Natural killer cell treated with Interleukin-12 subunit alpha and Interleukin-12 subunit beta and Interleukin-15 and Interleukin-18, amount 100 ng/mL, for 72 hours (primary cell): ENCODE data around the gene RHCG. TPM values are rescaled to one million over a fixed set of nuclear protein-coding genes. Genes with fewer than 3 reads are reported as not detected.
A peak's percentile ranks its signal among the peaks of the same experiment; 100 is the strongest.
"Not testable (repeated sequence)": the region's sequence is repeated elsewhere in the genome, so short reads cannot be mapped to it uniquely, and the experiment has no call there.

Source experiments
- ATAC-seq, 2 donors: fragments of 150-1000 bp; cut with Tn5 transposase in 1 of 2; sonication (Bioruptor Pico), chemical (Tn5 transposase) in 1 of 2; 2 replicates each; pipeline ENCODE4 v1.10.0; 2021
- DNase-seq: peaks from one replicate; pipeline ENCODE4 v3.0.0; 2022; ENCODE audit warnings: low spot score
- H3K27ac Mint-ChIP-seq, 2 donors: 1 replicate in 1 of 2; 2 replicates in 1 of 2; pipeline ENCODE4 v1.8.0; 2022; ENCODE audit warnings: mixed read lengths in 2 of 2, mild to moderate bottlenecking in 1 of 2, moderate library complexity in 1 of 2
- H3K27me3 Mint-ChIP-seq, 2 donors: 1 replicate in 1 of 2; 2 replicates in 1 of 2; pipeline ENCODE4 v1.8.0; 2022; ENCODE audit warnings: mixed read lengths in 2 of 2
- H3K36me3 Mint-ChIP-seq: one replicate; pipeline ENCODE4 v1.8.0; 2022; ENCODE audit warnings: mixed read lengths
- H3K4me1 Mint-ChIP-seq, 2 donors: 1 replicate in 1 of 2; 2 replicates in 1 of 2; pipeline ENCODE4 v1.8.0; 2022; ENCODE audit warnings: low read depth in 2 of 2, mixed read lengths in 2 of 2, mild to moderate bottlenecking in 1 of 2
- H3K4me3 Mint-ChIP-seq: one replicate; pipeline ENCODE4 v1.8.0; 2022; ENCODE audit warnings: mixed read lengths
- H3K9me3 Mint-ChIP-seq: 2 replicates; pipeline ENCODE4 v1.8.0; 2022; ENCODE audit warnings: mixed read lengths
- total RNA-seq, 2 donors: library from RNA; stranded (reverse); gene quantifications; one replicate each; pipeline ENCODE4 v1.2.3, GENCODE V29; 2022

Gene RHCG
- total RNA-seq, 2 donors from 2014 or later, result not detected

DNA sequence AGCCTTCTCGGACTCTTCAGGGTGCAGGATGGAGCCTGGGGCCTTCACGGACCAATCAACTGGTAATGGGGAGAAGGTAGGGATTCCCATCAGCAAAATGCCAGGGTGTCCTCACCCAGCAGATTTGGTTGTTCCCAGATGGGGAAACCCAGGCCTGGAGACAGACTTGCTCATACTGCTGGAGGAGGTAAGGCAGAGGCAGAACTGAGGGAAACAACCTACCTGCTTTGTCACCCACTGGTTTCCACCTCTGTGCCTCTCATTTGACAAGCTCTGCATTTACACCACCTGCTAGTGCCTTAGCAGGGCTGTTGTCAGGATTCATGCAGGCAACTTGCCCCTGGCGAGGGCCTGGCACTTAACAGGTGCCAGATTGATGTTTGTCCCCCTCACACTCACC, 15.9 kb downstream of the RHCG start:
- H3K27ac Mint-ChIP-seq, result no peak overlapping the region
- H3K27me3 Mint-ChIP-seq, result peaks cover 13 to 21% of the 10 kb centered on the region in 2 donors
- no peak overlapping the region for H3K4me3 Mint-ChIP-seq
- no peak for ATAC-seq
- no peaks in the 10 kb centered on the region for H3K4me1 Mint-ChIP-seq
- no peaks in the 10 kb centered on the region for H3K9me3 Mint-ChIP-seq
- DNase-seq, result no peak
- no peaks in the 10 kb centered on the region for H3K36me3 Mint-ChIP-seq

DNA sequence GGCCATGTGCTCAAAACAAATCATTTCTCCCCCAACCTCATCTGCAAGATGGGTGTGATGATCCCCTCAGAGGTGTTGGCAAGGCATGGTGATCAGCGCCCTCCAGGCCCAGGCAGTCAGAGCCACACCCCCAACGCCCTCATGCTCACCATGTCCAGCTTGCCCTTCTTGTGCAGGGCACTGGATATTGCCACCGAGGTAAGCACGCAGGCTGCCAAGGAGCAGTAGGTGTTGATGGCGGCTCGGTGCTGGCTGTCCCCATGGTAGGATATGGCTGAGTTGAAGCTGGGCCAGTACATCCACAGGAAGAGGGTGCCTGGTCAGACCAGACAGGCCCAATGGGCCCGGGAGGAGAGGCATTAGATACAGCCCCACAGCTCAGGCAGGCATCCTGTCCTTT, 17.2 kb downstream of the RHCG start:
- Mint-ChIP-seq H3K36me3 (no peaks in the 10 kb centered on the region), H3K9me3 (peaks cover 8% of the 10 kb centered on the region), H3K27me3 (peaks cover 7 to 16% of the 10 kb centered on the region in 2 donors), H3K4me3 (no peak overlapping the region), H3K4me1 (peaks cover 0 to 3% of the 10 kb centered on the region in 2 donors), H3K27ac (no peak overlapping the region)
- ATAC-seq (no peak), DNase-seq (no peak)

DNA sequence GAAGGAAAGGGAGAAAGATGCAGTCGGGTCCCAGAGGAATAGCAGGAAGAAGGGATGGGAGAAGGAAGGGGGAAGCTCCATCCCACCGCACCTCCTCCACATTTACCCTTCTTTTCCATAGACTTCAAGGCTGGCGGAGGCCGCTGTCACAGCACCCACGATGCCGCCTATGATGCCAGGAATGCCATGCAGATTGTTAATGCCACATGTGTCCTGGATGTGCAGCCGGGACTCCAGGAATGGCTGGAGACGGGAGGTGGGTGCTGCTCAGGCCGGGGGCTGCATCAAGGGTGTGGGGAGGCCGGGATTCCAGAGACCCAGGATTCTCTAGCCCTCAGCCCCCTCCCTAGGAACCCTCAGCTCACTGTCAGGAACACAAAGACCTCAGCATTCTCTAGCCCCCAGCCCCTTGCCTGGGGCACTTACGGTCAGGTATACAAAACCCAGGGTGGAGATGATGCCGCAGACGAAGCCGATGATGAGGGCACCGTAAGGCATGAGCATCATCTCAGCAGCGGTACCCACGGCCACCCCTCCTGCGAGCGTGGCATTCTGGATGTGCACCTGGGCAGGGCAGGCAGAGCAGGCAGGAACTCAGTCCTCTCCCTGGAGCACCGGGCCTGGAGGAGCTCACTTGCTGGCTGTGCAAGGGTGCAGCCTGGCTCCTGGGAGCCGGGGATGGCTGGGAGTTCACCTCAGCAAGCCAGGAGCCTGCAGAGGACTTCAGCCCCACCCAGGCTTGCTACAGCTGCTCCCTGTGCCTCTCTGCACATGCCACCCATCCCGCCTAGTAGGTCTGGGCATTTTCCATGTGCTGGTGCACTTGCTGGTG, 18.8 kb downstream of the RHCG start:
- H3K27ac Mint-ChIP-seq, result no peak overlapping the region
- H3K4me1 Mint-ChIP-seq, result peaks cover 0 to 3% of the 10 kb centered on the region in 2 donors
- peaks cover 7 to 14% of the 10 kb centered on the region in 2 donors for H3K27me3 Mint-ChIP-seq
- H3K9me3 Mint-ChIP-seq, result peaks cover 8% of the 10 kb centered on the region
- H3K4me3 Mint-ChIP-seq, result no peak overlapping the region
- no peaks in the 10 kb centered on the region for H3K36me3 Mint-ChIP-seq
- no peak for DNase-seq
- ATAC-seq, result no peak

DNA sequence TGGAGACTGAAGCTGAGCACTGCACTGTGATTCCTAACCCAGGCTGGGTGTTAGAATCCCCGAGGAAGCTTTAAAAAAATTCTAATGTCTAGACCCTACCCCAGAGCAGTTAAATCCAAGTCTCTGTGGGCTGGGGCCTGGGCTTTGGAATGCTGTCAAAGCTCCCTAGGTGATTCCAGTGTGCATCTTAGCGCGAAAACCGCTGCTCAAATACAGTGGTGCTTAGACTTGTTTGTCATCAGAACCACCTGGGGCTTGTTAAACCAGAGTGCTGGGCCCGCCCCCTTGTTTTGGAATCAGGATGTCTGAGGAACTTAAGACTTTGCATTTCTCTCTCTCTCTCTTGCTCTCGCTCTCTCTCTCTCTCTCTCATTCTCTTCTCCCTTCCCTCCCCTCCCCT, 20.7 kb downstream of the RHCG start:
- ATAC-seq (no peak), DNase-seq (no peak)
- H3K27ac Mint-ChIP-seq, result no peak overlapping the region
- H3K9me3 Mint-ChIP-seq, result peaks cover 8% of the 10 kb centered on the region
- H3K4me3 Mint-ChIP-seq, result no peak overlapping the region
- peaks cover 3 to 13% of the 10 kb centered on the region in 2 donors for H3K27me3 Mint-ChIP-seq
- H3K36me3 Mint-ChIP-seq, result no peaks in the 10 kb centered on the region
- peaks cover 0 to 3% of the 10 kb centered on the region in 2 donors for H3K4me1 Mint-ChIP-seq

DNA sequence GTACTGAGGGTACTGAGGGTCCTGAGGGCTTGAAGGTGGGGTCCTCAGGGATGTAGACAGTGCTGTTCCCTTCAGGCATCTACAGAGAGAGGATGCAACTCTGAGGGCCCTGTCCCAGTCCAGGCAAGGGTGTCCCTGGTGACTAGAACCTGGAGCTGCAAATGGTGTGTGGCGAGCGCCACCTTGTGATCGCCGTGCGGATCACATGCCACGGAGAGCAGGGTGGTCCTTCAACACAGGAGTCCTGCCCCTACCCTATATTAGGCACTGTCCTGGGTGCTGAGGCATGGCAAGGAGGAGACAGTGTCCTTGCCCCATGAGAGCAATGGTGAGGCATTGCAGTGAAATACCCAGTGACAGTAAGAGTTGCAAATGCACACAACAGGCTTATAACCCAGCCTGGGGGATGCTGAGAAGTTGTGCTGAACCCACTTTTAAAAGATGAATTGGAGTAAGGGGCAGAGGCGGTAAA, 23.6 kb downstream of the RHCG start:
- H3K4me1 Mint-ChIP-seq, result peaks cover 0 to 5% of the 10 kb centered on the region in 2 donors
- peaks cover 8% of the 10 kb centered on the region for H3K9me3 Mint-ChIP-seq
- ATAC-seq, result peak; percentile 62 to 66
- H3K36me3 Mint-ChIP-seq, result no peaks in the 10 kb centered on the region
- H3K27me3 Mint-ChIP-seq, result peaks cover 8 to 12% of the 10 kb centered on the region in 2 donors
- no peak for DNase-seq
- no peak overlapping the region for H3K4me3 Mint-ChIP-seq
- no peak overlapping the region for H3K27ac Mint-ChIP-seq

DNA sequence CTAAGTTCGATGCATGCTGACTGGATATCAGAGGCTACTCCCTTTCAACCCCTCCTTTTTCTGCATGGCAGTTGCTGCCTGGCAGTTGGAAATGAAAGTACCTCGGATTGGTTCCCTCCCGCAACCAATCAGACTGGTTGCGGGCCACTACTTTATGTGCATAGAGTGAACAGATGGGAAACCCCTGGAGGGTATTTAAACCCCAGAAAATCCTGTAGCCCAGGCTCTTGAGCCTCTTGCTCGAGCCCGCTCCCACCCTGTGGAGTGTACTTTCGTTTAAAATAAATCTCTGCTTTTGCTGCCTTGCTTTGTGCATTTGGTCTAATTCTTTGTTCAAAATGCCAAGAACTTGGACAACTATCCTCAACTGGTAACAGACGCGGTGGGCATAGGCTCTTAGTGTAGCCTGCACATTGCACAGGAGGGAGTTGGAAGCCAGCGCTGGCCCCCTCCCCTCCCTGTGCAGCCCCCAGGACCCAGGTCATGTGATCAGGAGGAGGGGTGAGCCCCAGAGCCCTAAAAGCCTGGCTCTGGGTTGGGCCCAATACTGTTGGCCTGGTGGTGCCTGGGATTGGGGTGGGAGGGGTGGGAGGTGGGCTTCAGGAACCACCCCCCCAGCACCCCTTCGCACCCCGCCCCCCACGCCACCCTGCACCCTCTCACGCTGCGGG, 26.8 kb downstream of the RHCG start:
- Mint-ChIP-seq H3K9me3 (peaks cover 2% of the 10 kb centered on the region), H3K4me3 (no peak overlapping the region), H3K4me1 (peaks cover 0 to 4% of the 10 kb centered on the region in 2 donors), H3K27ac (no peak overlapping the region), H3K36me3 (no peaks in the 10 kb centered on the region), H3K27me3 (peaks cover 8 to 12% of the 10 kb centered on the region in 2 donors)
- ATAC-seq (no peak), DNase-seq (no peak)

DNA sequence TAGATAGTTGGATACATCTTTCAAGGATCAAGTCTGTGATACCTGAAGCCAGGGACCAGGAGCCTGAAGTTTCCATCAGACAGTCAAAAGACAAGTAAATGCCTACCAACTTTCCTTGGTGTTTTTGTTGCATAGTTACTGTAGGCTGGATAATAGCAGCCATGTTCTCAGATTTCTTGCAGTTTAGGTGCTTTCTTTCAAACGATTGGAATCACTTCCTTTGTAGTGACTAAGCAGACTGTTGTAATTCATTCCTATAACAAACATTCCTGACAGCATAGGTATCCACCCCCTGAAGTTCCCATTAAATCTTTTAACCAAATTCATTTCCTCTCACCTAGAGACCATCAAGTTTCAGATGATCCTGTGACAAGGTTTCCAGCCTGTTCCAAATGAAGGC, 27.6 kb downstream of the RHCG start:
- H3K27ac Mint-ChIP-seq, H3K36me3 Mint-ChIP-seq, H3K9me3 Mint-ChIP-seq, ATAC-seq, H3K4me3 Mint-ChIP-seq, DNase-seq, H3K4me1 Mint-ChIP-seq: not testable (repeated sequence)
- peaks cover 8 to 12% of the 10 kb centered on the region in 2 donors for H3K27me3 Mint-ChIP-seq

DNA sequence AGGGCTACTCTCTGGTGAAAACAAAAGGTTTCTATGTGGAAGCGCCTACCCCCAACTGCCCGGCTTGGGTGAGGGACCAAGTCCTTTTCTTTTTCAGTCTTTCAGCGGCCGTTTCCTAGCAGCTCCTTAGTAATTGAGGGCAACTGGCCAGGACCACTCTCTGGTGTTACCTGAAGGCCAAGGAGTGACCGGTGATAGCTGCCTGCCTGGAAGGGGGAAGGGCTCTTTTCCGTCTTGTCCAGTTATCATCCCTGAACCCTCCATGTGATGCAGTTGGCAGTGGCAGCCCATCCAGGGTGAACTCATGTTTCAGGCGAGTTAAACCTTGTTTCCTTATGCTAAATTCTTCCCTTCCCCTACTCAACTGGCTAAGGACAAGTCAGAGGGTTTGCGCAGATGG, 33.3 kb downstream of the RHCG start:
- H3K4me1 Mint-ChIP-seq, result no peaks in the 10 kb centered on the region

DNA sequence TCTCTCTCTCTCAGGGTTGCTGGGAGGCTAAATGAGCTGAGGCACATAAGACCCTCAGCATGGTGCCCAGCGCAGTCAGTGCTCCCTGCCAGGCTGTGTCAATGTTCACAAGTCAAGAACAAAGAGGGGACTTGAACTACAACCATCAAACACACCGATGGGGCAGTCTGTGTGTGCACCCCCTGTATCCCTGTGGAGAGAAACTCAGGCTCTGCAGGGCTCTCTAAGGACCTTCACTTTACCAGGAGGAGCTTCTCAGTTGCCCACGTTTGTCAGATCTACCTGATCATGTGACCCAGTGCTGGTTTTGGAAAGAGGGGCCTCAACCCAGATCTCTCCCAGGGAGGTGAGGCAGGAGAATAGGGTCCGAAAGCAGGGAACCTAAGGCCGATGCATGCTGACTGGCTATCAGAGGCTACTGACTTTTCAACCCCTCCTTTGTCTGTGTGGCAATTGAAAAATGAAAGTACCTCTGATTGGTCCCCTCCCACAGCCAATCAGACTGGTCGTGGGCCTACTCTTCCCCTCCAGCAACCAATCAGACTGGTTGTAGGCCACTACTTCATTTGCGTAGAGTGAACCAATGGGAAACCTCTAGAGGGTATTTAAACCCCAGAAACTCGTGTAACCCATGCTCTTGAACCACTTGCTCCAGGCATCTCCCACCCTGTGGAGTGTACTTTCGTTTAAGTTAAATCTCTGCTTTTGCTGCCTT, 34.0 kb downstream of the RHCG start:
- Mint-ChIP-seq H3K4me1 (no peaks in the 10 kb centered on the region), H3K9me3 (no peaks in the 10 kb centered on the region), H3K36me3 (no peaks in the 10 kb centered on the region), H3K27ac (no peak overlapping the region), H3K4me3 (no peak overlapping the region), H3K27me3 (peaks cover 0 to 6% of the 10 kb centered on the region in 2 donors)
- ATAC-seq (no peak), DNase-seq (no peak)

More for the DNA sequence above, 33.3 kb downstream of the RHCG start:
- DNase-seq (no peak), ATAC-seq (no peak)
- Mint-ChIP-seq H3K27ac (no peak overlapping the region), H3K27me3 (peaks cover 0 to 6% of the 10 kb centered on the region in 2 donors), H3K9me3 (no peaks in the 10 kb centered on the region), H3K4me3 (no peak overlapping the region), H3K36me3 (no peaks in the 10 kb centered on the region)

DNA sequence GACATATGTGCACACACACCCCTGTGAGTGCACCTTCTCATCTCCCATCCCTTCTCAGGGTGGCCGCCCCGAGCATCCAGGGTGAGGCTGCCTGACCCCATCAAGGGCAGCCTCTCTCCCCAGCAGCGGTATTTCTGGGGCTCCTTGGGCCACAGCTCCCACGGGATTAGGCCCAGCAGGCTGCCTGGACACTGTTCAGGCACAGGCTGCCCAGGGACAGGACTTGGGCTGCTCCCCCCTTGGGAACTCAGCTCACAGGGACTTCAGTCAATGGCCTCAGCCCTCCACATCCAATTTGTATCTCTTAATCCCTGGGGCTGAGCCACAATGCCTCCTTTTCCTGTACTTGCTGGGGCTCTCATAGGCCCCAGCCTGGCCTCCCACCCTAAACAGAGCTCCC, 35.0 kb downstream of the RHCG start:
- peak in 1 of 2 donors; percentile 22 for ATAC-seq
- Mint-ChIP-seq H3K36me3 (no peaks in the 10 kb centered on the region), H3K27me3 (peaks cover 0 to 6% of the 10 kb centered on the region in 2 donors), H3K27ac (no peak overlapping the region), H3K4me1 (no peaks in the 10 kb centered on the region), H3K9me3 (no peaks in the 10 kb centered on the region), H3K4me3 (no peak overlapping the region)
- DNase-seq, result no peak

DNA sequence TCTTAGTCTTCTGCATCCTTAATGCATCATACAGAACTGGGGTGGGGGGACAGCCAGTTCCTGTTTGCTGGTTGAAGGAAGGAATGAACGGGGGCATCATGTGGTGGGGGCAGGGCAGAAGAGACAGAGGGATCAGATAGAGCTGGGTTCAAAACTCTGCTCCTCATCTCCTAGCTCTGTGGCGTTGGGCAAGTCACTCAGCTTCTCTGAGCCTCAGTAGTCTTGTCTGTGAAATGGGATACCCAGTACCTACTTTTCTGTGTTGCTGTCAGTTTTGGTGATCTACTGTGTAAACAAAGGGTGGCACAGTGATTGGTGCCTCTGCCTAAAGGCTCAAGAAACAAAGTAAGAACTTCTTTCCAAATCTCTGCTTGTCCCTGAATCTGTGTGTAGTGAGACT, 36.3 kb downstream of the RHCG start:
- H3K27ac Mint-ChIP-seq, result no peak overlapping the region
- no peaks in the 10 kb centered on the region for H3K36me3 Mint-ChIP-seq
- ATAC-seq (no peak), DNase-seq (no peak)
- H3K4me1 Mint-ChIP-seq, result no peaks in the 10 kb centered on the region
- H3K4me3 Mint-ChIP-seq, result no peak overlapping the region
- peaks cover 0 to 6% of the 10 kb centered on the region in 2 donors for H3K27me3 Mint-ChIP-seq
- H3K9me3 Mint-ChIP-seq, result no peaks in the 10 kb centered on the region

DNA sequence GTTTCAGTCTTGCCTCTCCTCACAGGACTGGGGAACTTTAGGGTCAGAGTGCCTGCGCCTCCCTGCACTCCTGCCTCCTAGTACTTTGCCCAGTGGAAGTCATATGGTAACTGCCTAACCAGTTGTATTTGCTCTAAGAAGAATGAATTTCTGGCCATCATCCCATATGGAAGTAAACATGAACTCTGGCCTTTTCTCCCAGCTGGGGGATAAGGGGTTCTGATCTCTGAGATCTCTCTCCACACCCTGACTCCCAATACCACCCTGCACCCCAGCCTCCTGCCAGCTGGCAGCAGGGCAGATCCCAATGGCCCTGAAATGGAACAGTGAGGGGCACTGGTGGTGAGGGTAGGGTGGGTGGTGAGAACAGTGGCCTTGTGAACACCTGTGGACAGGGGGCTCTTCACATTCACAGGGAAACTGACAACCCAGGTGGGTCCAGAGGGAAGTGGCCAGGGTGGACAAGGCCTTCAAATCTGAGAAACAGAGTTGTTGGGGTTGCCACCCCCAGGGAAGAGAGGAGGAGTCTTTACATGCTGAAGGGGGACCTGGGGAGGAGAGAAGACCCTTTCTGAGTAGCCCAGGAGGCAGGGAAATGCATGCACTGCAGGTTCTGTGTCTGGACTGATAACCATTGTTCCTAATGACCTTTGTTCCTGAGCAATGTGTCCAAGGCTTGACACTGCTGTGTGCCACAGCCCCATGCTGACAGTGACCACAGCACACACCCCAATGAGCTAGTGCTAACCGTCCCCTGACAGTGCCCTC, 36.9 kb downstream of the RHCG start:
- H3K9me3 Mint-ChIP-seq, result no peaks in the 10 kb centered on the region
- H3K4me3 Mint-ChIP-seq, result no peak overlapping the region
- DNase-seq (no peak), ATAC-seq (no peak)
- no peaks in the 10 kb centered on the region for H3K4me1 Mint-ChIP-seq
- no peaks in the 10 kb centered on the region for H3K36me3 Mint-ChIP-seq
- H3K27ac Mint-ChIP-seq, result no peak overlapping the region
- peaks cover 0 to 9% of the 10 kb centered on the region in 2 donors for H3K27me3 Mint-ChIP-seq

DNA sequence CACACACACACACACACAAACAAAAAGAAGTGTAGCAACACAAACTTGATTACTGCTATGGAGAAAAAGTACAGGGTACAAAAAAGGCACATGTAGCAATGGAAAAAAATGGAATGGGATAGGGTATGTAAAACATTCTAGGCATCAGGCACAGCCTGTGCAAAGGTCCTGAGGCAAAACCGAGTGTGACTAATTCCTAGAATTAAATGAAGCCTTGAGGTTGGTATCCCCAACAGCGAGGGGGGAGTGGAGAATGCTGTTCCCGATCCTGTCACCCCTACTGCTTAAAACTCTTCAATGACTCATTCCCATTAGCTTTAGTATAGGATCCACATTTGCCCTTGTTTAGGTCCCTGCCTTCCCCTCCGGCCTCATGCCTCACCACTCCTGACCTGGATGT, 37.9 kb downstream of the RHCG start:
- Mint-ChIP-seq H3K36me3 (no peaks in the 10 kb centered on the region), H3K27me3 (peaks cover 3 to 10% of the 10 kb centered on the region in 2 donors), H3K9me3 (no peaks in the 10 kb centered on the region), H3K4me3 (no peak overlapping the region), H3K27ac (no peak overlapping the region), H3K4me1 (no peaks in the 10 kb centered on the region)
- DNase-seq, result no peak
- no peak for ATAC-seq
